Small intestine (tissue), 7 donors: ENCODE data around the gene THRB. TPM values are rescaled to one million over a fixed set of nuclear protein-coding genes. Genes with fewer than 3 reads are reported as not detected.

Source experiments
- DNase-seq, 2 donors: peaks; one replicate each; pipeline versions ENCODE4 v3.0.0 to v3.0.0-alpha.2; 2013
- FAIRE-seq: peaks from 2 replicates; lab custom pipeline; 2012; peaks lifted over from hg19 to GRCh38; lab: Jason Lieb, UNC
- H3K27ac ChIP-seq, 3 donors: one replicate each; pipeline ENCODE4 v1.5.1; 2013; ENCODE audit warnings: low read length in 2 of 3, mild to moderate bottlenecking in 2 of 3, control low read depth in 1 of 3, inconsistent platforms in 1 of 3, low read depth in 1 of 3, moderate library complexity in 1 of 3
- H3K27me3 ChIP-seq, 3 donors: one replicate each; pipeline ENCODE4 v1.6.1; 2013; ENCODE audit warnings: low read length in 3 of 3, inconsistent platforms in 1 of 3; ENCODE audit not compliant: control insufficient read depth in 3 of 3, insufficient read depth in 3 of 3
- H3K36me3 ChIP-seq, 3 donors: one replicate each; pipeline ENCODE4 v1.6.1; 2013; ENCODE audit warnings: low read length in 3 of 3, inconsistent platforms in 1 of 3, low read depth in 1 of 3, mild to moderate bottlenecking in 1 of 3, moderate library complexity in 1 of 3; ENCODE audit not compliant: control insufficient read depth in 3 of 3, insufficient read depth in 2 of 3
- H3K4me1 ChIP-seq, 3 donors: one replicate each; pipeline ENCODE4 v1.6.1; 2013; ENCODE audit warnings: low read length in 2 of 3, inconsistent platforms in 1 of 3, low read depth in 1 of 3, mild to moderate bottlenecking in 1 of 3, moderate library complexity in 1 of 3; ENCODE audit not compliant: control insufficient read depth in 3 of 3, insufficient read depth in 2 of 3
- H3K4me3 ChIP-seq, 3 donors: one replicate each; pipeline ENCODE4 v1.5.1; 2013; ENCODE audit warnings: low read length in 3 of 3, control low read depth in 1 of 3, inconsistent platforms in 1 of 3, low read depth in 1 of 3, mild to moderate bottlenecking in 1 of 3, moderate library complexity in 1 of 3
- H3K9me3 ChIP-seq, 2 donors: one replicate each; pipeline ENCODE4 v1.6.1; 2013; ENCODE audit warnings: low read depth in 1 of 2, low read length in 1 of 2; ENCODE audit not compliant: control insufficient read depth in 2 of 2, insufficient read depth in 1 of 2
- WGBS, 3 donors: extraction: QIAGEN DNeasy Blood & Tissue Kit; methylation state at CpG; one replicate each; pipeline ENCODE4 v1.1.7; 2013; 5-methylcytosine and 5-hydroxymethylcytosine counted together
- polyA plus RNA-seq, 4 donors: library from polyadenylated mRNA; stranded (reverse) in 3 of 4; unstranded in 1 of 4; fragments of 200-250 nt in 3 of 4; fragments of 120-200 nt in 1 of 4; gene quantifications; one replicate each; pipeline versions ENCODE4 v1.2.1 to v1.2.3, GENCODE V29; 2013
- donor health status: healthy with polysubstance abuse.
- donor health status: control.
- donor health status: control.
- donor health status: Bipolar disorder and iron deficiency.
- donor health status: healthy.

Gene THRB
- polyA plus RNA-seq, 4 donors: 3.2 to 46.1 (median 4.4) TPM

DNA sequence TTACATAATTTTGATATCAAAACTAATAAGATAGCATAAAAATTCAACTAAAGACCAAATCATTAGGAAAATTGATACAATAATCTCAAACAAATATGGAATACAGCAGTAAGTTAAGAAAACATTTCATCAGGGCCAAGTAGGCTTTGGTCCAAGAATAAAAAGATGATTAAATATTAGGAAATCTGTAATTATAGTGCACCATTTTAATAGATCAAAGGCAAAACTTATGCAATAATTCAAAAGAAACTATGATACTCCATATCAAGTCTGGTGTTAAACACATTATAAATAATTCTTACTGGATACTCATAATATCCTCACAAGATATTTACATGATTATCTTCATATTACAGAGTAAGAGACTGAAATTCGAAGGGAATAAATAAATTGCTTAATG lies 51.2 kb downstream of the THRB start:
- Histone ChIP-seq H3K27ac (no peak overlapping the region), H3K9me3 (no peaks in the 10 kb centered on the region), H3K4me1 (peaks cover 2 to 37% (median 3%) of the 10 kb centered on the region in 3 donors), H3K36me3 (peaks cover 0 to 14% (median 0%) of the 10 kb centered on the region in 3 donors), H3K27me3 (no peaks in the 10 kb centered on the region), H3K4me3 (no peak overlapping the region)
- no peak for DNase-seq
- FAIRE-seq: no peak
- 0 to 39% (median 9%) methylated on average over 1 of the region's 1 CpG for WGBS, 3 donors

DNA sequence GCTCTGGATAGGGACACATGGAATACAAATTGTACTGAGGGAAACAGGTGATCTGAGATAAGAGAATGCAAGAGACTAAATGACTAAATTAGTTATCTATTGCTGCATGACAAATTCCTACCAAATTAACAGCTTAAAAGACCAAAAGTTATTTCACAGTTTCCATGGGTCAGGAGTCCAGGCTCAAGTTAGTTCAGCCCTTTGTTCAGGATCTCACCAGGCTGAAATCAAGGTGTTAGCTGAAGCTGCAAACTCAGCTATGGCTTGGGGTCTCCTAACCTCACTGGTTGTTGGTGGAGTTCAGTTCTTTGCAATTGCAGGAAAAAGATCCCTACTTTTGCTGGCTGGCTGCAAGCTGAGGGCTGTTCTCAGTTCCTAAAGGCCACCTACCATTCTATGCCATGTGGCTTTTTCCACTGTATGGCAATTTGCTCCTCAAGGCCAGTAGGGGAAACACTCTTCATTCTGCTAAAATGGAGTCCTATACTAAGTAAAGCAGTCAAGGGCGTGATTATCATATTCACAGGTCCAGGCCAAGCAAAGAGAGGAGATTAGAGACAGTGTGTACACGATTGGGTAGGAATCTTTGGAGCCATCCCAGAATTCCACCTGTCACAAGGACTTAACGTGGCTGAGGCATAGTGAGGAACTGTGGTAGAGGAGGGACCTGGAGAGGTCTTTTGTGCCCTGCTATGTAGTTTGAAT lies 53.7 kb downstream of the THRB start:
- peak overlapping the region in 1 of 3 donors; percentile 13 for H3K27ac ChIP-seq
- peaks cover 0 to 14% (median 0%) of the 10 kb centered on the region in 3 donors for H3K36me3 ChIP-seq
- no peaks in the 10 kb centered on the region for H3K9me3 ChIP-seq
- WGBS, 3 donors: 59 to 81% (median 63%) methylated on average over 3 of the region's 3 CpGs
- DNase-seq (peak; percentile 25 to 45), FAIRE-seq (no peak)
- H3K27me3 ChIP-seq: no peaks in the 10 kb centered on the region
- H3K4me3 ChIP-seq: no peak overlapping the region
- H3K4me1 ChIP-seq: peaks cover 0 to 41% (median 0%) of the 10 kb centered on the region in 3 donors

DNA sequence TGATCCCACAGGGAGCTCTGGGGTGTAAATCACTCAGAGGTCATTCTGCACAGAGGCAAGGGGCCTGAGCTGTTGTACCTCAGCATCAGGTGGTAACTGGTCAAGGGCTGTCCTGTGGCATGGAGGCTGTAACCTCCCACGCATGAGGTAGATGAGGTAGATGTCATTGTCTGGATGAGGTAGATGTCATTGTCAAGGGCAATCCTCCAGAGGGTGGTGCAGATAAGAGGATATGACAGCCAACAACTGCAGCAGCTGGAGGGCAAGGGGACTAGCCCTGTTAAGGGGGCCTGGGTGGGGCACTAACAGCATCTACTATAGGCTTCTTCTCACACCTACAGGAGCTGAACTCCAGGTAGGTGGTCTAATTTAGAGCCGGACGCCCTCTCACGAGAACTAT lies 55.6 kb downstream of the THRB start:
- 80 to 94% (median 89%) methylated on average over 3 to 4 of the region's 4 CpGs for WGBS, 3 donors
- no peak overlapping the region for H3K27ac ChIP-seq
- no peak overlapping the region for H3K4me3 ChIP-seq
- H3K9me3 ChIP-seq: no peaks in the 10 kb centered on the region
- peaks cover 0 to 10% (median 0%) of the 10 kb centered on the region in 3 donors for H3K36me3 ChIP-seq
- H3K4me1 ChIP-seq: peaks cover 2 to 59% (median 5%) of the 10 kb centered on the region in 3 donors
- DNase-seq (no peak), FAIRE-seq (no peak)
- no peaks in the 10 kb centered on the region for H3K27me3 ChIP-seq

DNA sequence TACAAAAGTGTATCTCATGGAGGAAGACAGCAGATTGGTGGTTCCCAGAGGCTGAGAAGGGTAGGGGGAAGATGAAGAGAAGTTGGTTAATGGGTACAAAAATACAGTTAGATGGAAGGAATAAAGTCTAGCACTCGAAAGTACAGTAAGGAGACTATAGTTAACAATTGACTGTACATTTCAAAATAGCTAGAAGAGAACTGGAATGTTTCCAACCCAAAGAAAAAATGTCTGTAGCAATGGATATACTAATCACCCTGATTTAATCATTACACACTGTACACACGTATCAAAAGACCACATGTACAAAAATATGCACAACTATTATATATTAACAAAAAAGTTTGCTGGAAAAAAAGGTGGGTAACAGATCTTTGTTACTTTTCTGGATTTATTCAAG lies 57.3 kb downstream of the THRB start:
- no peaks in the 10 kb centered on the region for H3K9me3 ChIP-seq
- peaks cover 0 to 5% (median 0%) of the 10 kb centered on the region in 3 donors for H3K36me3 ChIP-seq
- no peaks in the 10 kb centered on the region for H3K27me3 ChIP-seq
- H3K4me1 ChIP-seq: peaks cover 4 to 65% (median 5%) of the 10 kb centered on the region in 3 donors
- H3K4me3 ChIP-seq: no peak overlapping the region
- H3K27ac ChIP-seq: no peak overlapping the region
- no peak for FAIRE-seq
- DNase-seq: no peak
- 18 to 51% (median 31%) methylated on average over 2 of the region's 2 CpGs for WGBS, 3 donors

DNA sequence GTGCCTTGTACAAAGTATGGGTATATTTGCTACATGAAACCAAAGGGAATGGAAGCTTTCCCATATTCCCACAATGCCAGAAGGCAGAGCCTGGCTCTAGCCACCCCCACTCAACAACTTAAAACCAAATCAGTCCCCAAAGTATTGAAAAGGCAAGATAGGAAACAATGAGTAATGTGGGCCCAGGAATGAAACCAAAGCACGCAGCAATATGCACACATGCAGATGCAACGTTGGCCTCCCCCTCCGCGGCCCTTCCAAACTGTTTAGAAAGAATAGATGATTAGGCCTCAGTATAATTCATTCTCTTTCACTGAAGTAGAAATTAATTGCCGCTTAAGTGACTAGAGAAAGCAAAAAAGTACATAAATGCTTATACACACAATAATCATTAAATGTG lies 59.1 kb downstream of the THRB start:
- DNase-seq (no peak), FAIRE-seq (no peak)
- no peaks in the 10 kb centered on the region for H3K27me3 ChIP-seq
- H3K9me3 ChIP-seq: no peaks in the 10 kb centered on the region
- peaks cover 4 to 52% (median 5%) of the 10 kb centered on the region in 3 donors for H3K4me1 ChIP-seq
- WGBS, 3 donors: 91 to 95% (median 92%) methylated on average over 5 of the region's 5 CpGs
- H3K36me3 ChIP-seq: peaks cover 0 to 5% (median 0%) of the 10 kb centered on the region in 3 donors
- H3K27ac ChIP-seq: no peak overlapping the region
- H3K4me3 ChIP-seq: no peak overlapping the region

DNA sequence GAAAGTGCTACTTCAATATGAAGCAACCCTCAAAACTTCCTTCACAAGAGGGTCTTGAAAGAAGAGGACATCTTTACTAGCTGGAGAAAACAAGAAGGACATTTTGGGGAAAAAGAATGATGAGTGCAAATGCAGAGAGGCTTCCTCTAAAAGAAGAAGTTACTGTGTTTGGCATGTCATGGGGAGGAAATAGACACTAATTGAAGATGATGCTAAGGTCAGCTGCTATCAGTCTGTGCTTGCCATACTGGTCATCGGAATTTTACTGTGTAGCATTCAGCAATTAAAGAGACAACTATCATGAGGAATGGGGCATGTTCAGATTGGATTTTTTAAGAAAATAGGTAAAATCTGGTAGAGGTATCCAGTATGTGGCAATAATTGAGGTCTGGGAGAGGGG lies 60.0 kb downstream of the THRB start:
- no peak for FAIRE-seq
- 90 to 97% (median 96%) methylated on average over 1 of the region's 1 CpG for WGBS, 3 donors

DNA sequence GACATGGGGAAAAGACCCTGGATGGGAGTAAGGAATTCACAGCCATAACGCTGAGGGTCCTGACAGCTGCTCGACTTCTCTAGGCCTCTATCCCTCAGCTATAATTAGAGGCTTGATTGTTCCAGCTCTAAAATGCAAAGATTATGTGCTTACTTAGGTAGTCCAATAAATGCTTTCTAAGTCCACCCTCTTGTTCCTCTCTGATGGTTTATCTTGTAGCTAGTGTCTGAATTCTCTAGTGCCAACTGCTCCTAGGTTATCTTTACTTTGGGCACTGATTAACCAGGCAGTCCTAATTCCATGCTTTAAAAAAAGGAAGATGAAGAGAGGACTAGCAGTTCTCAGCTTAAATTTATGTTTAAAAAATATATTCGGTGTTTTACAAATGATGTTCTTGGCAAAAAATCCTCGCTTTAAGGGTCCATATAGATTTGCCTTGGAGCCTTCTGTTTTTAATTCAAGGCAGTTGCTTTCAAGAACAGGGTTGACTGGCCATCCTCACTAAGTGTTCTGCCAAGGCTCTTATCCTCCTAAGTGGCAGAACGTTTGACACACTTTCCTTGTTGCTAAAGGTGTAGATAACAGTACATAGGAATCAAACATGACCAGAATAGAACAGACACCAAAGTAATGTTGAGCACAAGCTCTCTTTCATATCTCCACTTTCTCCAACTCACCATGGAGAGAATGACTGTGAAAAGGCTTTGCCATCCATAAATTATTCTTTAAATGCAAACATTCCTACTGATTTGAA lies 60.6 kb downstream of the THRB start:
- FAIRE-seq: no peak
- peak in 1 of 2 donors; percentile 55 for DNase-seq
- WGBS, 3 donors: 16 to 53% (median 35%) methylated on average over 5 of the region's 5 CpGs
- Histone ChIP-seq H3K36me3 (peaks cover 0 to 2% (median 0%) of the 10 kb centered on the region in 3 donors), H3K9me3 (no peaks in the 10 kb centered on the region), H3K27ac (no peak overlapping the region), H3K4me3 (no peak overlapping the region), H3K27me3 (no peaks in the 10 kb centered on the region), H3K4me1 (peaks cover 4 to 46% (median 5%) of the 10 kb centered on the region in 3 donors)

More for the DNA sequence above, 60.0 kb downstream of the THRB start:
- DNase-seq: no peak
- H3K27ac ChIP-seq: no peak overlapping the region
- H3K4me3 ChIP-seq: no peak overlapping the region
- no peaks in the 10 kb centered on the region for H3K9me3 ChIP-seq
- peaks cover 0 to 5% (median 0%) of the 10 kb centered on the region in 3 donors for H3K36me3 ChIP-seq
- H3K27me3 ChIP-seq: no peaks in the 10 kb centered on the region
- peaks cover 4 to 49% (median 5%) of the 10 kb centered on the region in 3 donors for H3K4me1 ChIP-seq

DNA sequence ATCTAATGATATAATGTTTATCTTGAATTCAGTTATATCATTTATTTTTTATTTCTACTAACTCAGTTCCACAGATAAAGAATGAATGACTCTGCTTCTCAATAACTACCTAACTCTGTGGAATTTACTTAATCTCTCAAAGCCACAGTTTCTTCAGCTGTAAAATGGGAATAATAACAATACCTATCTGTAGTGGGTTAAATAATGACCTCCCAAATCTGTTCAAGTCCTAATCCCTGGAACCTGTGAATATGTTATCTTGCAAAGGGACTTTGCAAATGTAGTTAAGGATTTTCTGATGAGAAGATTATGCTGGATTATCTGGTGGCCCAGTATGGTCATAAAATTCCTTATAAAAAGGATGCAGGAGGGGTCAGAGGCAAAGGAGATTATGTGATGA lies 61.7 kb downstream of the THRB start:
- Histone ChIP-seq H3K4me3 (no peak overlapping the region), H3K36me3 (no peaks in the 10 kb centered on the region), H3K27ac (peak overlapping the region in 1 of 3 donors; percentile 27), H3K4me1 (peaks cover 4 to 37% (median 5%) of the 10 kb centered on the region in 3 donors), H3K9me3 (no peaks in the 10 kb centered on the region), H3K27me3 (no peaks in the 10 kb centered on the region)
- DNase-seq (no peak), FAIRE-seq (no peak)
